ENCODE measurements around the gene CDK3. TPM values are rescaled to one million over a fixed set of nuclear protein-coding genes. Genes with fewer than 3 reads are reported as not detected.

CDK3 gene
- total RNA-seq (2014; rRNA removed; shearing (Covaris generic)), result 7.3 and 15.9 TPM in 2 replicates
- total RNA-seq (2022), result 12.8 and 17.2 TPM in 2 replicates
- Bru-seq, nascent RNA, result percentile 50 among the genes with signal in this experiment
- percentile 59 among the genes with signal in this experiment for BruChase-seq, experiment 1, labeled RNA remaining after a 6-hour chase
- BruChase-seq, experiment 2, labeled RNA remaining after a 2-hour chase, result percentile 72 among the genes with signal in this experiment
- long read RNA-seq, partial matches to known transcripts, result 0 of 2 reads
- long read RNA-seq, other reads (novel, unspliced or antisense), result 2 of 2 reads

DNA sequence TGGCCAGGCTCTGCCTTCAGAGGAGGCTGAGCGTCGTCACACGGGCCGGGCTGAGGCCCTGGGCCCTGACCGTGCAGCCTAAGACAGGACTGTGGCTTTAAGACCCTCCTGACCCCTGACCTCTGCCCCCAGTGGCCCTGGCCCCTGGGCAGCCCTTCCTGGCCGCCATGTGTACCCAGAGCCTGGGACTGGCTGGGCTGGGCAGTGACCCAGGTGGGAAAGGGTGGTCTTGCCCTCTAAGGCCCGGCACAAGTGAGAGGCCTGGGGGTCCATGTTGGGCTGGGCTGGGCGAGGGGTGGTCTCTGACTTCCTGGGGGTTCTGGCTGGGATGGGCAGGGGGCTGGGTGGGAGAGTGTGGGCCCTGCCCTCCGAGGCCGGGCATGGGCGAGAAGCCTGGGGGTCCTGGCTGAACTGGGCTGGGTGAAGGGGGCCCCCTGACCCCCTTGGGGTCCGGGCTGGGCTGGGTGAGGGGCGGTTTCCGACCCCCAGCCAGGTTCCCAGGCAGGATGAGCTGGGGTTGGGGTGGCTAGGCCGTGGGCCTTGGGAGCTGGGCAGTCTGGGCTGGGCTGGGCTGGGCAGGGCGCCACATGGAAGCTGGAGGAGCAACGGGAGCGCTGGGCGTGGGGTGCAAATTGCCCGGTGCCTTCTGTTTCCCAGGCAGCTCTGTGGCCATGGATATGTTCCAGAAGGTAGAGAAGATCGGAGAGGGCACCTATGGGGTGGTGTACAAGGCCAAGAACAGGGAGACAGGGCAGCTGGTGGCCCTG lies at the start of gene CDK3:
Gene CDK3 (plus strand): TSS at position 101 of the 767 bp plus-strand sequence. CDS start 571 bp downstream, at position 672.
- Histone ChIP-seq H4K20me1 (ENCODE audit: insufficient read depth, low read length) (no peaks in the 10 kb centered on the region), H3K4me3 (ENCODE audit: low read depth, low read length, poor library complexity, severe bottlenecking) (no peak within 1 kb of the TSS), H2AFZ (ENCODE audit: low read length) (0 out of 2 replicates have a peak within 1 kb of the TSS, but pooled peaks have one; percentile 7), H3K4me1 (ENCODE audit: insufficient read depth, low read length, poor library complexity, severe bottlenecking) (peaks cover 19% of the 10 kb centered on the region), H3K36me3 (ENCODE audit: insufficient read depth, low read length) (peaks cover 16% of the 10 kb centered on the region; the same call in 1 of the 2 replicates), H3K27ac (ENCODE audit: low read depth, low read length, poor library complexity, severe bottlenecking) (no peak within 1 kb of the TSS), H3K4me2 (ENCODE audit: low read length) (no peak within 1 kb of the TSS), H3K9me3 (ENCODE audit: low read length) (no peaks in the 10 kb centered on the region), H3K9me2 (ENCODE audit: insufficient read depth, low read length) (no peaks in the 10 kb centered on the region), H3K79me2 (ENCODE audit: insufficient read depth, low read depth, low read length) (no peaks in the 10 kb centered on the region)
- TF ChIP-seq, protein P1, sequence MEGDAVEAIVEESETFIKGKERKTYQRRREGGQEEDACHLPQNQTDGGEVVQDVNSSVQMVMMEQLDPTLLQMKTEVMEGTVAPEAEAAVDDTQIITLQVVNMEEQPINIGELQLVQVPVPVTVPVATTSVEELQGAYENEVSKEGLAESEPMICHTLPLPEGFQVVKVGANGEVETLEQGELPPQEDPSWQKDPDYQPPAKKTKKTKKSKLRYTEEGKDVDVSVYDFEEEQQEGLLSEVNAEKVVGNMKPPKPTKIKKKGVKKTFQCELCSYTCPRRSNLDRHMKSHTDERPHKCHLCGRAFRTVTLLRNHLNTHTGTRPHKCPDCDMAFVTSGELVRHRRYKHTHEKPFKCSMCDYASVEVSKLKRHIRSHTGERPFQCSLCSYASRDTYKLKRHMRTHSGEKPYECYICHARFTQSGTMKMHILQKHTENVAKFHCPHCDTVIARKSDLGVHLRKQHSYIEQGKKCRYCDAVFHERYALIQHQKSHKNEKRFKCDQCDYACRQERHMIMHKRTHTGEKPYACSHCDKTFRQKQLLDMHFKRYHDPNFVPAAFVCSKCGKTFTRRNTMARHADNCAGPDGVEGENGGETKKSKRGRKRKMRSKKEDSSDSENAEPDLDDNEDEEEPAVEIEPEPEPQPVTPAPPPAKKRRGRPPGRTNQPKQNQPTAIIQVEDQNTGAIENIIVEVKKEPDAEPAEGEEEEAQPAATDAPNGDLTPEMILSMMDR (conservative IDR thresholded peaks at IDR 0.05; ENCODE audit: low read length), result peak; percentile 61
- TF ChIP-seq EZH2phosphoT487 (IDR thresholded peaks at IDR 0.05; ENCODE audit: borderline replicate concordance, low read depth, low read length), result no peak
- no TSS peak for BruUV-seq (replicated peaks)
- no peak for DNase-seq (ENCODE audit: low spot score)
- ChIA-PET CTCF (ENCODE audit: unreplicated experiment) (interaction anchor here (0.6 kb wide), 2 partner anchors 25 to 190 kb away, joined by 3 read pairs; no protein-coding TSS in a partner anchor), POLR2A (interaction anchor here (0.7 kb wide), 1 partner anchor 46 kb away, joined by 3 read pairs; no protein-coding TSS in a partner anchor)
- intact Hi-C loops (cut with micrococcal nuclease; ENCODE audit: unreplicated experiment), result loop anchor here (1.0 kb wide), 1 partner anchor 96 kb away; no protein-coding TSS in a partner anchor

DNA sequence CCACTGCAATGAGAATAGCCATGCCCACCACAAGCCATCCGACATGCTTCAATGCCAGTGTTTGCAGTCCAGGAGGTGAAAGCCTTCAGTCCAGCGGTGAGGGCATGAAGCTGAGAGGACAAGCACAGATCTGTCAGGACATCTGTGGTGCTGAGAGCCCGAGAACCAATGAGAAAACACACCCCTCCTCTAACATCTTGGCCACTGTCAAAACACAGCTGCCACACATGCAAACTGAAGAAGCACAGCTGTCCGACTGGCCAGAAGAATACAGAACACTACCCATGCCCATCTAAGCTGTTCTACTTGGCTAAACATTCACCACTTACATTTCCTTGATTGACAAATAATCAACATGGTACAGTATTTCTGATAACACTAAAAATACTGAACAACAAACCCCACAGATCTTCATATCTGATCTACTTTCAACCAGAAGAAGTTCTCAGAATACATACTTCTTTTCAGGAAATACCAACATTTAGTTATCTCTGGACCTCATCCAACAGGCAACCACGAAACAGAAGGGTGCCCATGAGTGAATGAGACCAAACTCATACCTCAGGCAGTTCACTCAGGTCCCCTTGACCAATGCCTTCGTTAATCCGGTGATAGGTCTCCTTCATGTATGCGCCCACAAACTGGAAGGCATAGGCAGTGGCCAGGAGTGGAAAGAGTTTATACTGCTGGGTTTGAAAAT lies 49.6 kb upstream of the CDK3 start:
- H3K27ac ChIP-seq (ENCODE audit: low read depth, low read length, poor library complexity, severe bottlenecking), result no peak overlapping the region
- no peak for TF ChIP-seq EZH2phosphoT487 (IDR thresholded peaks at IDR 0.05; ENCODE audit: borderline replicate concordance, low read depth, low read length)
- TF ChIP-seq, protein P1 (conservative IDR thresholded peaks at IDR 0.05; ENCODE audit: low read length), result no peak
- H4K20me1 ChIP-seq (ENCODE audit: insufficient read depth, low read length), result no peaks in the 10 kb centered on the region
- H3K9me2 ChIP-seq (ENCODE audit: insufficient read depth, low read length), result no peaks in the 10 kb centered on the region
- CTCF ChIA-PET (ENCODE audit: unreplicated experiment), result interaction anchor here (0.5 kb wide), 1 partner anchor 12 kb away, joined by 3 read pairs; no protein-coding TSS in a partner anchor
- no peak overlapping the region for H2AFZ ChIP-seq (ENCODE audit: low read length)
- H3K79me2 ChIP-seq (ENCODE audit: insufficient read depth, low read depth, low read length), result no peaks in the 10 kb centered on the region
- peaks cover 6% of the 10 kb centered on the region for H3K4me1 ChIP-seq (ENCODE audit: insufficient read depth, low read length, poor library complexity, severe bottlenecking)
- peaks cover 80% of the 10 kb centered on the region for H3K36me3 ChIP-seq (ENCODE audit: insufficient read depth, low read length)
- DNase-seq (ENCODE audit: low spot score), result no peak
- no peak overlapping the region for H3K4me2 ChIP-seq (ENCODE audit: low read length)
- no peaks in the 10 kb centered on the region for H3K9me3 ChIP-seq (ENCODE audit: low read length)
- POLR2A ChIA-PET, result interaction anchor here (0.7 to 2.1 kb wide), 3 partner anchors 10 to 372 kb away, joined by 3 to 4 read pairs (median 3); partner anchors contain the start of gene FBF1
- intact Hi-C loops (cut with micrococcal nuclease; ENCODE audit: unreplicated experiment), result no loop called here
- H3K4me3 ChIP-seq (ENCODE audit: low read depth, low read length, poor library complexity, severe bottlenecking), result no peak overlapping the region
- no TSS peak for BruUV-seq (replicated peaks)
